Lung (tissue), 13 donors: Measurements from ENCODE around the gene EIF3L. TPM values are rescaled to one million over a fixed set of nuclear protein-coding genes. Genes with fewer than 3 reads are reported as not detected.
A peak's percentile ranks its signal among the peaks of the same experiment; 100 is the strongest.

Experiments
- ATAC-seq: fragments of 200-7000 bp; cut with Tn5 transposase; one replicate; pipeline ENCODE4 v1.9.1; 2020; ENCODE audit warnings: moderate number of reproducible peaks; ENCODE audit not compliant: insufficient read depth, low FRiP score
- DNase-seq, 3 donors: peaks; one replicate each; pipeline ENCODE4 v3.0.0-alpha.2; 2013 to 2017
- H3K27ac ChIP-seq, 2 donors: one replicate each; pipeline ENCODE4 v1.5.1; 2013; ENCODE audit warnings: mild to moderate bottlenecking in 2 of 2, moderate library complexity in 2 of 2, control low read depth in 1 of 2, inconsistent platforms in 1 of 2, low read depth in 1 of 2, low read length in 1 of 2
- H3K27me3 ChIP-seq, 3 donors: one replicate each; pipeline ENCODE4 v1.5.1; 2013; ENCODE audit warnings: low read length in 2 of 3; ENCODE audit not compliant: control insufficient read depth in 3 of 3, insufficient read depth in 3 of 3
- H3K36me3 ChIP-seq, 4 donors: one replicate each; pipeline ENCODE4 v1.5.1; 2013; ENCODE audit warnings: low read length in 4 of 4, mild to moderate bottlenecking in 1 of 4, moderate library complexity in 1 of 4; ENCODE audit not compliant: control insufficient read depth in 4 of 4, insufficient read depth in 4 of 4
- H3K4me1 ChIP-seq, 5 donors: one replicate each; pipeline ENCODE4 v1.5.1; 2013; ENCODE audit warnings: low read length in 5 of 5, mild to moderate bottlenecking in 2 of 5, moderate library complexity in 1 of 5; ENCODE audit not compliant: control insufficient read depth in 5 of 5, insufficient read depth in 5 of 5
- H3K4me3 ChIP-seq: one replicate; pipeline ENCODE4 v1.5.1; 2013; ENCODE audit warnings: mild to moderate bottlenecking, control low read depth, moderate library complexity
- H3K9ac ChIP-seq, 2 donors: one replicate each; pipeline ENCODE4 v1.5.1; 2013; ENCODE audit warnings: low read length in 2 of 2, control low read depth in 1 of 2; ENCODE audit not compliant: insufficient read depth in 1 of 2
- H3K9me3 ChIP-seq, 4 donors: one replicate each; pipeline ENCODE4 v1.5.1; 2013; ENCODE audit warnings: low read length in 3 of 4, mild to moderate bottlenecking in 1 of 4, moderate library complexity in 1 of 4; ENCODE audit not compliant: control insufficient read depth in 4 of 4, insufficient read depth in 3 of 4
- CTCF ChIP-seq: IDR thresholded peaks from 2 replicates; pipeline ENCODE4 v1.5.1; 2012; ENCODE audit warnings: mild to moderate bottlenecking; ENCODE audit errors: control extremely low read depth, extremely low read depth
- WGBS, 2 donors: extraction: QIAGEN DNeasy Blood & Tissue Kit; methylation state at CpG; one replicate each; pipeline ENCODE4 v1.1.7; 2013; 5-methylcytosine and 5-hydroxymethylcytosine counted together
- polyA plus RNA-seq, 2 donors: library from polyadenylated mRNA; stranded (reverse); fragments of 200-250 nt; gene quantifications; one replicate each; pipeline ENCODE4 v1.2.1, GENCODE V29; 2013
- small RNA-seq: library from RNA; depleted of rRNA; stranded (forward); fragments of <200 nt; gene quantifications from one replicate; pipeline ENCODE3, GENCODE V24; 2014; ENCODE audit warnings: low replicate concordance
- total RNA-seq, 2 donors: library from RNA; depleted of rRNA in 1 of 2; stranded (reverse); fragments of >200 nt in 1 of 2; gene quantifications; one replicate each; pipeline ENCODE4 v1.2.1, GENCODE V29; 2014 to 2021
- donor health status: control.
- donor health status: control.
- donor health status: Bipolar disorder and iron deficiency.
- donor health status: healthy.
- donor health status: DM: yes; HTN: yes; CAD: no.

The EIF3L gene
- total and polyA plus RNA-seq, 4 donors = 175 to 420 (median 252) TPM

GRCh38 chr22:37932401-37932800 lies 83.2 kb downstream of the EIF3L start:
- peaks cover 0 to 21% (median 11%) of the 10 kb centered on the region in 5 donors for H3K4me1 ChIP-seq
- H3K9me3 ChIP-seq = no peaks in the 10 kb centered on the region
- WGBS, 2 donors = 77 to 82% methylated on average over 10 of the region's 10 CpGs

GRCh38 chr22:37932821-37933578 lies 83.8 kb downstream of the EIF3L start:
- peaks cover 0 to 36% (median 5%) of the 10 kb centered on the region in 4 donors for H3K36me3 ChIP-seq
- TF ChIP-seq CTCF = no peak
- no peak for ATAC-seq
- peaks cover 0 to 21% (median 11%) of the 10 kb centered on the region in 5 donors for H3K4me1 ChIP-seq
- H3K27me3 ChIP-seq = no peaks in the 10 kb centered on the region
- peak; percentile 26 to 55 (median 54) for DNase-seq
- H3K4me3 ChIP-seq = no peak overlapping the region
- 60 to 83% methylated on average over 21 of the region's 21 CpGs for WGBS, 2 donors
- no peak overlapping the region for H3K9ac ChIP-seq
- H3K27ac ChIP-seq = peak overlapping the region; percentile 46 to 83
- H3K9me3 ChIP-seq = no peaks in the 10 kb centered on the region

More at GRCh38 chr22:37932401-37932800, 83.2 kb downstream of the EIF3L start:
- H3K9ac ChIP-seq = no peak overlapping the region
- TF ChIP-seq CTCF = no peak
- no peaks in the 10 kb centered on the region for H3K27me3 ChIP-seq
- no peak overlapping the region for H3K4me3 ChIP-seq
- H3K36me3 ChIP-seq = peaks cover 0 to 35% (median 4%) of the 10 kb centered on the region in 4 donors
- peak overlapping the region in 1 of 2 donors; percentile 62 for H3K27ac ChIP-seq
- ATAC-seq (no peak), DNase-seq (no peak)

GRCh38 chr22:37933711-37934376 lies 84.6 kb downstream of the EIF3L start:
- DNase-seq = peak; percentile 90 to 91 (median 90)
- peak; percentile 91 for ATAC-seq
- Histone ChIP-seq H3K27ac (peak overlapping the region; percentile 46 to 83), H3K36me3 (peaks cover 1 to 32% (median 6%) of the 10 kb centered on the region in 4 donors), H3K9me3 (no peaks in the 10 kb centered on the region), H3K4me1 (peaks cover 0 to 21% (median 11%) of the 10 kb centered on the region in 5 donors), H3K9ac (no peak overlapping the region), H3K4me3 (no peak overlapping the region), H3K27me3 (no peaks in the 10 kb centered on the region)
- peak; percentile 94 for TF ChIP-seq CTCF
- 5 to 7% methylated on average over 13 of the region's 13 CpGs for WGBS, 2 donors

Small RNA genes within 50 kb of the gene (small RNA-seq; reads per million reads assigned to genes)
- 0.52 reads per million, percentile 62 among the genes with 10 or more reads in this experiment for gene MIR659

Other genes with a start within 250 kb of the EIF3L start
- gene GGA1, start 240.6 kb upstream of the EIF3L start, total RNA-seq = 10 to 100 TPM; 62.1 to 72.4 TPM
- gene GGA1, start 240.6 kb upstream of the EIF3L start, polyA plus RNA-seq = 10 to 100 TPM; 51.5 to 53.0 TPM
- gene SH3BP1, start 209.8 kb upstream of the EIF3L start, total RNA-seq = 10 to 100 TPM; 14.8 to 20.2 TPM
- gene SH3BP1, start 209.8 kb upstream of the EIF3L start, polyA plus RNA-seq = 10 to 100 TPM; 15.9 to 20.0 TPM
- gene PDXP, start 190.7 kb upstream of the EIF3L start, total RNA-seq = 1 to 10 TPM; 5.7 to 7.4 TPM
- 1 to 10 TPM; 4.4 to 7.3 TPM for gene PDXP, start 190.7 kb upstream of the EIF3L start, polyA plus RNA-seq
- 100 to 1,000 TPM; 347 to 797 TPM for gene LGALS1, start 173.8 kb upstream of the EIF3L start, total RNA-seq
- 1,000 to 10,000 TPM; 1,097 to 1,622 TPM for gene LGALS1, start 173.8 kb upstream of the EIF3L start, polyA plus RNA-seq
- gene NOL12, start 163.1 kb upstream of the EIF3L start, total RNA-seq = 10 to 100 TPM; 14.5 to 27.4 TPM
- gene NOL12, start 163.1 kb upstream of the EIF3L start, polyA plus RNA-seq = 10 to 100 TPM; 31.5 to 37.0 TPM
- gene TRIOBP, start 152.4 kb upstream of the EIF3L start, total RNA-seq = 100 to 1,000 TPM in 1 of 2 donors, 10 to 100 TPM in 1; 99.3 to 105 TPM
- gene TRIOBP, start 152.4 kb upstream of the EIF3L start, polyA plus RNA-seq = 10 to 100 TPM; 37.1 to 70.7 TPM
- 10 to 100 TPM; 11.7 to 17.2 TPM for gene GCAT, start 41.5 kb upstream of the EIF3L start, total RNA-seq
- gene GCAT, start 41.5 kb upstream of the EIF3L start, polyA plus RNA-seq = 10 to 100 TPM in 1 of 2 donors, 1 to 10 TPM in 1; 9.3 to 31.1 TPM
- gene GALR3, start 26.0 kb upstream of the EIF3L start, total RNA-seq = not detected
- not detected for gene GALR3, start 26.0 kb upstream of the EIF3L start, polyA plus RNA-seq
- 10 to 100 TPM; 19.8 to 31.8 TPM for gene ANKRD54, start 5.1 kb upstream of the EIF3L start, total RNA-seq
- gene ANKRD54, start 5.1 kb upstream of the EIF3L start, polyA plus RNA-seq = 10 to 100 TPM; 19.3 to 20.2 TPM
- gene MICALL1, start 56.9 kb downstream of the EIF3L start, total RNA-seq = 10 to 100 TPM; 15.4 to 29.1 TPM
- 10 to 100 TPM; 12.9 to 19.6 TPM for gene MICALL1, start 56.9 kb downstream of the EIF3L start, polyA plus RNA-seq
- gene C22orf23, start 104.2 kb downstream of the EIF3L start, total RNA-seq = 1 to 10 TPM; 1.1 to 4.2 TPM
- 1 to 10 TPM; 1.4 to 1.6 TPM for gene C22orf23, start 104.2 kb downstream of the EIF3L start, polyA plus RNA-seq
- gene POLR2F, start 104.3 kb downstream of the EIF3L start, total RNA-seq = 10 to 100 TPM; 36.8 to 62.3 TPM
- 100 to 1,000 TPM in 1 of 2 donors, 10 to 100 TPM in 1; 96.9 to 161 TPM for gene POLR2F, start 104.3 kb downstream of the EIF3L start, polyA plus RNA-seq
- under 1 TPM in 1 of 2 donors, not detected in 1; 0.54 TPM for gene SOX10, start 135.1 kb downstream of the EIF3L start, total RNA-seq
- gene SOX10, start 135.1 kb downstream of the EIF3L start, polyA plus RNA-seq = under 1 TPM in 1 of 2 donors, not detected in 1; 0.10 TPM
- 10 to 100 TPM; 32.4 to 45.6 TPM for gene PICK1, start 208.0 kb downstream of the EIF3L start, total RNA-seq
- gene PICK1, start 208.0 kb downstream of the EIF3L start, polyA plus RNA-seq = 10 to 100 TPM; 33.3 to 41.4 TPM
- under 1 TPM in 1 of 2 donors, not detected in 1; 0.64 TPM for gene SLC16A8, start 234.8 kb downstream of the EIF3L start, total RNA-seq
- gene SLC16A8, start 234.8 kb downstream of the EIF3L start, polyA plus RNA-seq = under 1 TPM; 0.32 to 0.39 TPM